Dedifferentiated amniotic fluid mesenchymal stem cell (primary cell): ENCODE measurements around the gene FBXO5.

Experiments used
- DNase-seq: peaks from one replicate; pipeline ENCODE4 v3.0.0-alpha.2; 2016; ENCODE audit errors: extremely low spot score

The FBXO5 gene

GRCh38 chr6:152948150-152948768, 34.6 kb downstream of the FBXO5 start:
- peak; percentile 50 for DNase-seq

GRCh38 chr6:152946995-152947394, 35.8 kb downstream of the FBXO5 start:
- DNase-seq: no peak

- no peak for DNase-seq
Observed at GRCh38 chr6:152946484-152946883, 36.4 kb downstream of the FBXO5 start.

DNA sequence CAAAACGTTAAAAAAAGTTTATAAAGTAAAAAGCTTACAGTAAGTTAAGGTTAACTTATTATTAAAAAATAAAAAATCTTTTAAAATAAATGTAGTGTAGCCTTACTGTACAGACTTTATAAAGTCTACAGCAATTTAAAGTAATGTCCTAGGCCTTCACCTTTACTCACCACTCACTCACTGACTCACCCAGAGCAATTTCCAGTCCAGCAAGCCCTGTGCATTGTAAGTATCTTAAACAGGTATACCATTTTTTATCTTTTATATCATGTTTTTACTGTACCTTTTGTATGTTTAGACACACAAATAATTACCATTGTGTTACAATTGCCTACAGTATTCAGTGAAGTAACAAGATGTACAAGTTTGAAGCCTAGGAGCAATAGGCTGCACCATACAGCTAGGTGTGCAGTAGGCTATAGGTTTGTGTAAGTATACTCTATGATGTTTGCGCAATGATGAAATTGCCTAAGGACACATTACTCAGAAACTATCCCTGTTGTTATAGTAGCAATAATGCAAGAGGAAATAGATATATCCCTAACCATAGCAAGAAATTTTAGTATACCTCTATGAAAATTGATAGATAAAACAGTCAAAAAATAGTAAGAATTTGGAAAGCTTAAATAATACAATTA, 39.5 kb downstream of the FBXO5 start:
- no peak for DNase-seq

DNA sequence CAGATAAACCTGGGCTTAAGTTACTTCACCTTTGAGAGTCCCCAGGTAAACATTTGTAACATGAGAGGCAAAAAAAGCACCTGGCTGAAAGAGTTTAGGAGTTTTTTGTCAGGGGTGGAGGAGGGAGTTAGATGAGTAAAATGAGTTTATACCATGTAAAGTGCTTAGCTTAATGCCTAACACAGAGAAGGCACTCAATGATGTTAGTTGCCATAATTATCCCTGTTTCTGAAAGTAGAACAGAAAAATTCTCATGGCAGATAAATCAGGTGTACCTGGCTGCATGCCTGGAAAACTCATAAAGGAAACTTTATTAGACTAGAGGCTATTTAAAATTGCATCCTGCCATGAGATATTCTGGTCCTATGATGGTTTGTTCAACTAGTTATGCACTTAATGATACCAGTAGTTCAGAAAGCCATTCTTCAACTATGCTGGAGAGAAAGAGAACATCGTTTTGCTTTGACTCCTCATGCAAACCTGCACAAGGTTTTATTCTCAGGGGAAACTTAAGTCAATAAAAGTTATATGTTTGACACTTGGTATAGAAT, 40.4 kb downstream of the FBXO5 start:
- no peak for DNase-seq

GRCh38 chr6:152941746-152942145, 41.1 kb downstream of the FBXO5 start:
- no peak for DNase-seq

GRCh38 chr6:152932865-152933264, 50.0 kb downstream of the FBXO5 start:
- no peak for DNase-seq

GRCh38 chr6:152922706-152923105, 60.1 kb downstream of the FBXO5 start:
- no peak for DNase-seq
